T-helper 1 cell (primary cell): ENCODE results near the gene C5orf63.
"Not testable (repeated sequence)": the region's sequence is repeated elsewhere in the genome, so short reads cannot be mapped to it uniquely, and the experiment has no call there.

ENCODE experiments used
- DNase-seq, 5 donors: peaks; one replicate each; pipeline ENCODE4 v3.0.0-alpha.2; 2012 to 2020
- total RNA-seq, 4 donors: gene quantifications; one replicate each; lab custom pipeline; 2026; lab: John Stamatoyannopoulos, UW

C5orf63 gene
- 3.2 to 9.9 (median 8.1) reads per million in 4 donors for total RNA-seq

DNA sequence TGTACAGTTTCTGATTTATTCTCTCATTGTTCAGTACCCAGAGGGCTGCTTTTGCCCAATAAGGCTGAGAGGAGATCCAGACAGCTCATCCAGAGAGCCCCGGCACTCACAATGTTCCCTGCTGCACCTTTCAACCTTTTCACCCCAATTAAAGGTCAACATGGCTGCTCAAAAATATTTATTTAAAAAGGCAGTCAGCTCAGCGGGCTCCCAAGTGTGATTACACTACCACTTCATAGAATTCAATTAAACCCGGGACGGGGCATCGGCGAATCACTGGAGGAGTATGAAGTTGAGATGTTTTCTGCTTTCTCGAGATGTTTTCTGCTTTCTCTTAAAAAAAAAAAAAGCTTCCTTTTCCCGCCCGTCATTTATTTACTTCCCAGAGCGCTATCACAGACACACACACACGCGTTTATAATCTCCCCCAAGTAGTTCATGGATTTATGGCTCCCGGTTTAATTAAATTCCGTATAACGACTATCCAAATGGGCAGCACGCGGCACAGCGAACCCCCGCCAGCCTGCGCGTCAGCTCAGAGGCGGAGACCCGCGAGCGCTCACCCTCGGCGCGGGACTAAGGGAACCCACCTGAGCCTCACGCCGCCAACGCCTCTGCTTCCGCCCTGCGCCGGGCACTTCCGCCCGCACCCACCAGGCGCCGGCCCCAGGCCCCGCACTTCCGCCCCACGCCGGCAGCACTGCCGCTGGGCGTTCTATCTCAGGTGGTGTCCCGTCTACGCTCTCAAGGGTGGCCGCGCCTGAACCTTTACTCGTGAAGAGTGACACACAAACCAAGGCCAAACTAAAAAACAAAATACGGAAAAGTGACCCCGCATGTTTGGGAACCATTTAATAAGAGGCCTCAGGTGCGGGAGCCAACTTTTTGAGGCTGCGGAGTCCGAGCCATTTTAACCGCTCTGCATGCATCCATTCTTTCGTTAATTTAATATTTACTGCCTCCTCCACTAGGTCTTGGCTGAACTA lies at the start of gene C5orf63:
C5orf63 (minus strand) TSS at position 642 of the 986 bp plus-strand sequence. CDS start 14,507 bp downstream, outside the sequence.
- DNase-seq = peak; percentile 44 to 84 (median 50)

DNA sequence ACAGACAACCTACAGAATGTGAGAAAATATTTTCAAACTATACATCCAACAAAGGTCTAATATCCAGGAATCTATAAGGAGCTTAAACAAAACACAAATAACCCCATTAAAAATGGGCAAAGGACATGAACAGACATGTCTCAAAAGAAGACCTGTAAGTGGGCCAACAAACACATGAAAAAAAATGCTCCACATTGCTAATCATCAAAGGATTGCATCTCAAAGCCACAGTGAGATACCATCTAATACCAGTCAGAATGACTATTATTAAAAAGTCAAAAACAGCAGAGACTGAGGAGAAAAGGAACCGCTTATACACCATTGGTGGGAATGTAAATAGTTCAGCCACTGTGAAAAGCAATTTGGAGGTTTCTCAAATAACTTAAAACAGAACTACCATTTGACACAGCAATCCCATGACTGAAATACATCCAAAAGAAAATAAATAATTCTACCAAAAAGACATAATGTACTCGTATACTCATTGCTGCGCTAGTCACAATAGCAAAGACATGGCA lies 39.1 kb upstream of the C5orf63 start:
- no peak for DNase-seq

DNA sequence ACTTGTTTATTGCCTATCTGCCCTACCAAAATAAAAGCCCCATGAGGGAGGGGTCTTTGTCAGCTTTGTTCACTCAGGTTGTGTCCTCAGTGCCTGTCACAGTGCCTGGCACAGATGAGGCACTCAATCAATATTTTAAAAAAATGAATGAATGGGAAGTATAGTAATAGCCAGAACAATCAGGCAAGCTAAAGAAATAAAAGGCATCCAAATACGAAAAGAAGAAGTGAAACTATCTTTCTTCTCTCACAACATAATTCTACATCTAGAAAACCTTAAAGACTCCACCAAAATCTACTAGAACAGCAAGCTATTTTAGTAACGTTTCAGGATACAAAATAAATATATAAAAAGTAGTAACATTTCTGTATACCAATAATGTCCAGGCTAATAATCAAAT lies 37.8 kb upstream of the C5orf63 start:
- no peak for DNase-seq

- DNase-seq = not testable (repeated sequence)
Measured at GRCh38 chr5:127108624-127109260, 35.4 kb upstream of the C5orf63 start.

DNA sequence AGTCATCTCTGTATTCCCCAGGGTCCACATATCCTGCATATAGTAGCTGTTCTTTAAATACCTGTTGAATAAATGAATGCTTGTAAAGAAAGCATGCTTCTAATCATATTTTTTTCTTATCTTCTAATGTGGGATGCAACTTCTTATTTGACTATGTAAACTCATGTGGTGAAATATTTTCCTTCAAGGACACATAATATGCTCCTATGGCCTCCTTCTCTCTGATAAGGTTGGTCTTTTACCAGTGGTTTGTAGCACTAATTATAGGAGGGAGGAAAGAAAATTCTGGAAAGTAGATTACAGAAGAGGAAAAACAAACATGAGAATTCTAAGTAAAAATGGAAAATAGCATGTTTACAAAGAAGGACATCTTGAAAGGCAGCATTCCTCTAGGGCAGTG lies 28.6 kb upstream of the C5orf63 start:
- no peak for DNase-seq

GRCh38 chr5:127101533-127101932 lies 28.2 kb upstream of the C5orf63 start:
- no peak for DNase-seq

DNA sequence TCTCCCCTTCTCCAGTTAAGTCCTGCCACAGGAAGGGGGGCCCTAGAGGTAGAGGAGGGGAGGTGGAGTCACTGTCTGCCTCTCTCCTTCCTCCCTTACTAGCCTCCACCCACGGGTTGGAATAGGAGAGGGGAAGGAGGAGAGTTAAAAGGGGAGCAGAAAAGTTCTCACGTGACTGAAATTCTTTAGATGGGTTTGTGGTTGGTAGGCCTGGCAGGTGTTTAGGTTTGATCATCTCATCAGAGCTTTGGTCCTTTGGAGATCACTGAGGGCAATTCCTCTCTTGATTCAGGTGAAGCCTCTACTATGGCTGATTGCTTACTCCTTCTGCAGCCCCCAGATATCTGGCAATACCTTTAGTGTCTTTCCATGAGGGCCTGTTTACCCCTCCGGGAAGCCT lies 24.9 kb upstream of the C5orf63 start:
- DNase-seq = no peak

DNA sequence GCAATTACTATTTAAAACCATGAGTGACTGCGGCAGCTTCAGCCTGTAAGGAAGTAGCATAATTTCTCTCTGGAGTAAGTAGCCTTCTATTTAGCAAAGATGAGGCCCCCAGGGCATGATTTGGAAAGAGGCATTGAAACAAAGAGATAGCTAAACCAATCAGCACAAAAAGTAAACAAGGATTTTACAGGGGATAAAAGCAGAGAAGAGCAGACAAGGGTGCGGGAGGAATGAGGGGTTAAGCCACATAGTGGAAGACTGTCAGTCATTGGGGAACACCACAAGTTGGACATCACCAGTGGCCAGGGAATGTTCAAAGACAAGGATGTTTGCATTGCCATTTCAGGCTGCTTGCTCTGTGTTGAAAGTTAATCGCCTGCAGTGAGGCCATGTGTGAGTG lies 24.0 kb upstream of the C5orf63 start:
- no peak for DNase-seq

DNA sequence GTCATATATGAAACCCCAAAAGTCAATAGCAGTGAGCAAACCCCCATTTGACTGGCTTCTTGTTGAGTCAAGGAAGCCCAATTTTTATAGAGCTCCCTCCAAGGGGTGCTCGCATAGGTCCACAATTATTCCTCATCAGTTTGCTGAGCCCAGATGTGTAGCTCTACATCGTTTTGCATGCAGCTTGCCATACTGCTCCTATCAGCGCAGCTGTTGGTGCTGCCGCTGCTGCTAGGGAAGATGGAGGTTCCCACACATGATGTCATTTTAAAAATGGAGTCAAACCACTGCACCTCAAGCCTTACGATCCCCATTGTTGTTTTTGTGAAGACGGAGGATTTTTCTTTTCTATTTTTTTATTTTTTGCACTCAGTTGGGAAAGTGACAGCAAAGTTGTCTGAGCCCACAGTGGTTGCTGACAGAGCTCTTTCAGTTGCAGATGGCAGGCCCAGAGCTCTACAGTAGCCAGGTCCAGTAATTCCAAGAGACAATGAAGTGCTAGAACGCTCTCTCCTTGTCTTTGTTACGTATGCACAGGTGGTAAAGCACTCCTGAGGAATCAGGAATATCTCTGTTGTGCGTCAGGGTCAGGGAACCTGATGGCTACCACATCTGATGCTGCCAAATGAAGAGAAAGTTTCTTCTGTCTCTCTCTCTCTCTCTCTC lies 23.2 kb upstream of the C5orf63 start:
- DNase-seq = no peak

DNA sequence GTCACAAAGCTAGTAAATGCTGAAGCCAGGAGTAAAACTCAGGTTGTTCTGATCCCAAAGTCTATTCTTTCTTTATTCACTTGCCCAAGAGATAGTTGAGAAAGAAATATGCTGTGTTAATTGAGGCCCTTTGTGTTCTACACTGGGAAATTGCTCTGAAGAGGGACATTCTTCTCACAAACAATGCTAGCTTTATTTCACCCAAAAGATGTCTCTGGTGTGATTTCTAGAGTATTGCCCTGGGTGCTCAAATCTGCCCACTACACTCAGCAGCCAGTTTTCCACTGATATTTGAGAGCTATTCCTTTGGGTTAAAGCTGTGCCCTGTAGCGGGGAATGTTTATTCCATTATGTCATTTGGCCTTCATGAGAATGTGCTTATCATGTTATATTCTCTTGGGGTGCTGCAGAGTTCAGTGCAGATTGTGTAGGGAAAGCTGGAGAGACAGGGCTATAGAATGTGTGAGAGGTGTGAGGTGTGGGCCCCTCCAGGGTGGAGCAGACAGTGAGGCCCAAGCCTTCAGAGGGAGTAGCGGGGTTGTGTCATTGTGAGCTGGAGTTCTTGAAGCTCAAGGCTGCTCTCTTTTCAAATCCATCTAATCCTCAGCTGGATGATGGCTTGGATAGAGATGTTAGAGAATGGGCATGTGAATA lies 21.0 kb upstream of the C5orf63 start:
- DNase-seq = no peak

DNA sequence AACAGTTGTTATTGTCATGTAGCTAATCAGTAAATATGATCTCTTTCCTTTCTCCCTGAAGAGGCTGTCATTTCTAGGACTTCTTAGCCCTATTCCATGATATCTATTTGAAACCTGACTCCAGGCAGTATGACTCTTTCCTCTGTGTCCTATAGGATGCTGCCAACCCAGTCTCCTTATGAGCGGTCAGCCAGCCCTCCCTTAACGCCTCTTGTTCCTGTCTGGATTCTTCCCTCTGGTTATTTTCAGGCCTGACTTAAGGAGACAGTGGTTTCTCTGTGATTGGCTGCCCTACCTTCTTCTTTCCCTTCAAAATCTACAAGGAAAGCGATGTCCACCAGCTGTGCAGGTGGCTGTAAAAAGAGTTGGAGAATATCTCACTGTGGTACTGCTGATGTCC lies 19.4 kb upstream of the C5orf63 start:
- no peak for DNase-seq

DNA sequence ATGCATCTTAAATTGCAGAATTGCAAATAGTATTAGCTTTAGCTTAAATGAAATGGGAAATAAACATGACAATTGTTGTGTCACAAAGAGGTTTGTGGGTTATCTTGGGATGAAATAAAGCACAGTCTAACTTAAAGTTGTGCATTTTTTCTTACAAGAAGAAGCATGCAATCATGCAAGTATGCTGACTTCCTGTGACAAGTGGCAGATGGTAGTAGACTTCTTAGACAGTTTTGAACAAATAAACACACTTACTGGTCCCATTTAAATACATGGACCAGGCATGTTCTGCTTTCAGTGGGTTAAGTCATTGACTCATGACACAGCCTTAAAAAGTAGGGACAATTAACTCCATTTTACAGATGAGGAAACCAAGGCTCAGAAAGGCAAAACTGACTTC lies 15.9 kb upstream of the C5orf63 start:
- DNase-seq = peak in 1 of 5 donors; percentile 6

DNA sequence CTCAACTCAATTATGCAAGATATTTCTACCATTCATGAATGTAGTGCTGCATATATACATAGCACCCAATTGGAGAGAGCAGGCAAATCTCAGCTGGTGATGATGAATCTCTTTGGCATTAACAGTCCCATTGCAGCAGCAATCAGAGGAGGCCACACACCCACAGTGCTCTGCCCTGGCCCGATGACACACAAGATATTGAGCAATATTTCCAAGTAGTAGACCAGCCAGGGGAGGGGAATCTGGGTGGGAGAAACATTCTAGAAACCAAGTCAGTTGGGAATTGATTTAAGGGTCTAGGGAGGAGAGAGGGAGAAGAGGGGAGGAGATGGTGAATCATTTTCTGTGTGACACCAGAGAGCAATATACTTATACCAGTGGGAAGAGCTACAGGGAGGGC lies 14.9 kb upstream of the C5orf63 start:
- DNase-seq = no peak

GRCh38 chr5:127086589-127086988 lies 13.3 kb upstream of the C5orf63 start:
- no peak for DNase-seq

- DNase-seq = no peak
Measured at GRCh38 chr5:127085796-127086195, 12.5 kb upstream of the C5orf63 start.

DNA sequence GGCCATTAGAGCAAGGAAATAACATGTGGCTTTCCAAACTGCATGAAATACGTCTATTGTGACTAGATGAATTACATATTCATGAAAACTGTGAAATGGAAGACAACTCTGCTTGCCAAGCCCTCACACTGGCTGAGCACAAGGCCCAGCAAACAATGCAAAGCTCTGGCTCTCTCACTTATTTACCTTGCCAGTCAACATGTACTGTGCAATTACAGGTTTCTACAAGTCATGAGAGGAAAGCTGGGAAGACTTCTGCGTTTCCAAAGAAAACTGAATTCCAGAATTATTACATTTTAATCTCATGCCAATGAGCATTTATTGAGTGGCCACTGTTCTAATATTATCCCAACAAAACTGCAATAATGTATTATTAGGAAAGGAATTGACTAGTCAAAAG lies 12.1 kb upstream of the C5orf63 start:
- DNase-seq = no peak

GRCh38 chr5:127084656-127085055 lies 11.4 kb upstream of the C5orf63 start:
- DNase-seq = no peak

DNA sequence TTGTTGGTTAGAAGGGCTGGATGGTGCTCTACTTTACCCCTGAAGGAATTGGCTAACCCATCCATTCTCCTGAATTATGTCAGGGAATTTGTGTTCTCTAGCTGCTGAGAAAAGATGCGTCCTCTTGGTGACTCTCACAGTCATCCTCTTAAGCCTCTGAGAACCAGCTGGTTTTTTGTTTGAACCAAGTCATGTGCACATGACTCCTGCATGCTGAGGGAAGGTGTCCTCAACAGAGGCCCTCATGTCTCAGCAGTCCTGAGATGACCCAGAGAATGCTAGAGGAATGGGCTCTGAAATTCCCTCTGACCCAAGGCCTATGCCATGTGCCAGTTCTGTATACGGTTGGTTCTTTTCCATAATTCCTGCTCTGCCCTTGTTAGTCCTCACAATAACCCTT lies 10.4 kb upstream of the C5orf63 start:
- DNase-seq = no peak

DNA sequence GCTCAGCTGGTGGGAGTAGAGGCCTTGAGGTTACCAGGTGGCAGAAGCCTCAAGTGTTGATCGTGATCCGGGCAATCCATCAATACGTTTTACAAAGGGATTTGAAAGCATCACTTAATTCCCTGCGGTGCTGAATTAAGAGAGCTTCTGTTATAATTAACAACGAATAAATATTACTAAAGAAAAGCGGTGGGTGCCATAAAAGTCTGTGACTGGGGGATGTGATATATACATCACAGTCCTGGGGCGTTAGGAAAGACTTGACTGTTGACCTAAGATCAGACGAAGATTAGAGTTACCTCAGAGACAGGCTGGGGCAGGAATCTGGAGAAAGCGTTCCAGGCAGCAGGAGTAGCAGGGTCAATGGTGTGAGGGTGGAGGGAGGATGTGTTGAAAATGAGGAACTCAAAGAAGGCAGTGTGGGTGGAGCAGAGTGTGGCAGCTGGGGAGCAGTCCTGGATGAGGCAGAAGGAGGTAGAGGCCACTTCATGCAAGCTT lies 6.7 kb upstream of the C5orf63 start:
- DNase-seq = no peak

DNA sequence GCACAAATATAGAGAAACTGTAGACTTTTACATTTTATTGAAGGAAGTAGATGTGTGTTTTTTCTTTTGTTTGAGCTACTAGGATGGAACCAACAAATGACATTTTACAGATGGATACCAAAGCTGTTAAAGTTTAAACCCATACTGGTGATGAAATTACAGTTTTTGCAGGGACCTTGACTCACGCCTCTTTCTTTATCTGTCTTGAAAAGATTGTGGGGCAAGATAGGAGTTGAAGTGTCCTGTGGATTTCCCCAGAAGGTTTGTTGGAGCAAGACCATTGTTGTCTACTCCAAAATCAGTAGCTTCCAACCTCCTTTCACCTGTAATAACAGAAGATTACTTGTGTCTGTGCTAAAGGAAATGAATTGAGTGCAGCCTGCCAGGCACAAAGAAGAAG lies 4.1 kb upstream of the C5orf63 start:
- no peak for DNase-seq

DNA sequence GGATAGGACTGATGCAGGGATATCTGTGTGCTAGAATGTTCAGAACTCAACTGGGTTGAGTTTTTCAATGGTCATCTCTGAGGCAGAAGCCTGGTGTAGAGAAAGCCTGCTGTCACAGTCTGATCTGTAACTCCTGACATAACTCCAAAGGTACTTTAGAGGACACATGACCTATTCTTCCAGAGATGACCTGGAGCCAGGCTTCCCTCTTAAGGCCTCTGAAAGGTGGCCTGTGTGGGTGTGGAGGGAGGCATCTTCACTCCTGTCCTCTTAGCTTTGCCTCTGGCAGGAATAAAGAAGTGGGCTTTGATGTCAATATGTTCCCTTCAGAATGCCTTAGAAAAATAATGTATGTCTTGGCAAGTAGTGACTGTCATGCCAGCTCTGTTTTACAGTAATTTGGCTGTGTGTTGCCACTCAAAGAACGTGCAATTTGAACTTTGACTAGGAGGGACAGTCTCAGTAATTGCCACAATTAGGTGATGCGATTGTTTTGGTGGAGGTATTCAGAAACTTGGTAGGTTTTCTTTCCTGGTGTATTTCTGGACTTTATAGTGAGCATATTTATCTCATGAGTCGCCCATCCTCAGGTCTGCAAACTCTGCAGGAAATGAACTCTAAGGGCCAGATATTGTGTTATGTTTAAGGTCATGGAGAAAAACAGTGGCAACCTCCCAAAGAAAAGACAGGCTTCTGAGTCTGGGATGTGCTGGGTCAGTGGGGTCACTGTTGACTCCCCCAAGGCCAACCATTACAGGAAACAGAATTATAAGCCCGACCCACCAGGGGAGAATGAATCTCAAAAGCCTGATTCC lies 3.2 kb upstream of the C5orf63 start:
- no peak for DNase-seq

- DNase-seq = no peak
Measured at GRCh38 chr5:127074466-127074865, 1.2 kb upstream of the C5orf63 start.
